ENCODE measurements around the gene ENOX1.

Gene ENOX1

GRCh38 chr13:43227721-43228120 is 559.1 kb downstream of the ENOX1 start:
- no peaks in the 10 kb centered on the region for H3K79me2 ChIP-seq (ENCODE audit: control insufficient read depth, insufficient read depth, low read length, unreplicated experiment)
- H3K27me3 ChIP-seq (ENCODE audit: insufficient read depth, low read length), result no peaks in the 10 kb centered on the region
- peaks cover 21% of the 10 kb centered on the region for H3K4me1 ChIP-seq (ENCODE audit: control insufficient read depth, insufficient read depth, low read length, unreplicated experiment)
- H3K36me3 ChIP-seq (ENCODE audit: insufficient read depth, low read length), result no peaks in the 10 kb centered on the region
- no peak overlapping the region for H2AFZ ChIP-seq (ENCODE audit: low read length, unreplicated experiment)
- no peak overlapping the region for H3K4me3 ChIP-seq (ENCODE audit: low read depth, low read length)
- H3K27ac ChIP-seq (ENCODE audit: low read depth, low read length), result no peak overlapping the region

- Histone ChIP-seq H2AFZ (ENCODE audit: low read length, unreplicated experiment) (no peak overlapping the region), H3K36me3 (ENCODE audit: insufficient read depth, low read length) (no peaks in the 10 kb centered on the region), H3K4me3 (ENCODE audit: low read depth, low read length) (no peak overlapping the region), H3K4me1 (ENCODE audit: control insufficient read depth, insufficient read depth, low read length, unreplicated experiment) (no peaks in the 10 kb centered on the region), H3K79me2 (ENCODE audit: control insufficient read depth, insufficient read depth, low read length, unreplicated experiment) (no peaks in the 10 kb centered on the region), H3K27ac (ENCODE audit: low read depth, low read length) (no peak overlapping the region), H3K27me3 (ENCODE audit: insufficient read depth, low read length) (no peaks in the 10 kb centered on the region)
Measured at GRCh38 chr13:43223216-43223615, 563.6 kb downstream of the ENOX1 start.

- no peak overlapping the region for H3K27ac ChIP-seq (ENCODE audit: low read depth, low read length)
- no peaks in the 10 kb centered on the region for H3K27me3 ChIP-seq (ENCODE audit: insufficient read depth, low read length)
- no peaks in the 10 kb centered on the region for H3K4me1 ChIP-seq (ENCODE audit: control insufficient read depth, insufficient read depth, low read length, unreplicated experiment)
- no peak overlapping the region for H3K4me3 ChIP-seq (ENCODE audit: low read depth, low read length)
- H2AFZ ChIP-seq (ENCODE audit: low read length, unreplicated experiment), result no peak overlapping the region
- H3K79me2 ChIP-seq (ENCODE audit: control insufficient read depth, insufficient read depth, low read length, unreplicated experiment), result no peaks in the 10 kb centered on the region
- H3K36me3 ChIP-seq (ENCODE audit: insufficient read depth, low read length), result no peaks in the 10 kb centered on the region
Measured at GRCh38 chr13:43222086-43222485, 564.7 kb downstream of the ENOX1 start.

- Histone ChIP-seq H3K27me3 (ENCODE audit: insufficient read depth, low read length) (no peaks in the 10 kb centered on the region), H3K36me3 (ENCODE audit: insufficient read depth, low read length) (no peaks in the 10 kb centered on the region), H3K79me2 (ENCODE audit: control insufficient read depth, insufficient read depth, low read length, unreplicated experiment) (no peaks in the 10 kb centered on the region), H3K4me1 (ENCODE audit: control insufficient read depth, insufficient read depth, low read length, unreplicated experiment) (no peaks in the 10 kb centered on the region), H2AFZ (ENCODE audit: low read length, unreplicated experiment) (no peak overlapping the region), H3K27ac (ENCODE audit: low read depth, low read length) (no peak overlapping the region), H3K4me3 (ENCODE audit: low read depth, low read length) (no peak overlapping the region)
Measured at GRCh38 chr13:43221611-43222010, 565.2 kb downstream of the ENOX1 start.

- Histone ChIP-seq H2AFZ (ENCODE audit: low read length, unreplicated experiment) (no peak overlapping the region), H3K4me1 (ENCODE audit: control insufficient read depth, insufficient read depth, low read length, unreplicated experiment) (no peaks in the 10 kb centered on the region), H3K27ac (ENCODE audit: low read depth, low read length) (no peak overlapping the region), H3K27me3 (ENCODE audit: insufficient read depth, low read length) (no peaks in the 10 kb centered on the region), H3K79me2 (ENCODE audit: control insufficient read depth, insufficient read depth, low read length, unreplicated experiment) (no peaks in the 10 kb centered on the region), H3K36me3 (ENCODE audit: insufficient read depth, low read length) (no peaks in the 10 kb centered on the region), H3K4me3 (ENCODE audit: low read depth, low read length) (no peak overlapping the region)
Measured at GRCh38 chr13:43220873-43221595, 565.7 kb downstream of the ENOX1 start.

- Histone ChIP-seq H3K4me3 (ENCODE audit: low read depth, low read length) (no peak overlapping the region), H3K79me2 (ENCODE audit: control insufficient read depth, insufficient read depth, low read length, unreplicated experiment) (no peaks in the 10 kb centered on the region)
Measured at GRCh38 chr13:43214124-43214523, 572.6 kb downstream of the ENOX1 start.

GRCh38 chr13:43206838-43207237 is 579.9 kb downstream of the ENOX1 start:
- Histone ChIP-seq H3K79me2 (ENCODE audit: control insufficient read depth, insufficient read depth, low read length, unreplicated experiment) (no peaks in the 10 kb centered on the region), H3K4me3 (ENCODE audit: low read depth, low read length) (no peak overlapping the region), H3K4me1 (ENCODE audit: control insufficient read depth, insufficient read depth, low read length, unreplicated experiment) (no peaks in the 10 kb centered on the region), H2AFZ (ENCODE audit: low read length, unreplicated experiment) (no peak overlapping the region), H3K27me3 (ENCODE audit: insufficient read depth, low read length) (no peaks in the 10 kb centered on the region), H3K27ac (ENCODE audit: low read depth, low read length) (no peak overlapping the region), H3K36me3 (ENCODE audit: insufficient read depth, low read length) (no peaks in the 10 kb centered on the region)

More at GRCh38 chr13:43214124-43214523, 572.6 kb downstream of the ENOX1 start:
- H3K4me1 ChIP-seq (ENCODE audit: control insufficient read depth, insufficient read depth, low read length, unreplicated experiment), result no peaks in the 10 kb centered on the region
- H3K27me3 ChIP-seq (ENCODE audit: insufficient read depth, low read length), result no peaks in the 10 kb centered on the region
- H3K36me3 ChIP-seq (ENCODE audit: insufficient read depth, low read length), result no peaks in the 10 kb centered on the region
- H3K27ac ChIP-seq (ENCODE audit: low read depth, low read length), result no peak overlapping the region
- H2AFZ ChIP-seq (ENCODE audit: low read length, unreplicated experiment), result no peak overlapping the region

GRCh38 chr13:43205416-43205815 is 581.4 kb downstream of the ENOX1 start:
- Histone ChIP-seq H3K27me3 (ENCODE audit: insufficient read depth, low read length) (no peaks in the 10 kb centered on the region), H2AFZ (ENCODE audit: low read length, unreplicated experiment) (no peak overlapping the region), H3K79me2 (ENCODE audit: control insufficient read depth, insufficient read depth, low read length, unreplicated experiment) (no peaks in the 10 kb centered on the region), H3K27ac (ENCODE audit: low read depth, low read length) (no peak overlapping the region), H3K36me3 (ENCODE audit: insufficient read depth, low read length) (no peaks in the 10 kb centered on the region), H3K4me1 (ENCODE audit: control insufficient read depth, insufficient read depth, low read length, unreplicated experiment) (no peaks in the 10 kb centered on the region), H3K4me3 (ENCODE audit: low read depth, low read length) (no peak overlapping the region)

GRCh38 chr13:43204591-43204990 is 582.2 kb downstream of the ENOX1 start:
- Histone ChIP-seq H3K27ac (ENCODE audit: low read depth, low read length) (no peak overlapping the region), H2AFZ (ENCODE audit: low read length, unreplicated experiment) (no peak overlapping the region), H3K4me3 (ENCODE audit: low read depth, low read length) (no peak overlapping the region), H3K27me3 (ENCODE audit: insufficient read depth, low read length) (no peaks in the 10 kb centered on the region), H3K4me1 (ENCODE audit: control insufficient read depth, insufficient read depth, low read length, unreplicated experiment) (no peaks in the 10 kb centered on the region), H3K36me3 (ENCODE audit: insufficient read depth, low read length) (no peaks in the 10 kb centered on the region), H3K79me2 (ENCODE audit: control insufficient read depth, insufficient read depth, low read length, unreplicated experiment) (no peaks in the 10 kb centered on the region)

- Histone ChIP-seq H3K79me2 (ENCODE audit: control insufficient read depth, insufficient read depth, low read length, unreplicated experiment) (no peaks in the 10 kb centered on the region), H3K4me3 (ENCODE audit: low read depth, low read length) (no peak overlapping the region), H3K27me3 (ENCODE audit: insufficient read depth, low read length) (no peaks in the 10 kb centered on the region), H3K36me3 (ENCODE audit: insufficient read depth, low read length) (no peaks in the 10 kb centered on the region), H2AFZ (ENCODE audit: low read length, unreplicated experiment) (no peak overlapping the region), H3K4me1 (ENCODE audit: control insufficient read depth, insufficient read depth, low read length, unreplicated experiment) (no peaks in the 10 kb centered on the region), H3K27ac (ENCODE audit: low read depth, low read length) (no peak overlapping the region)
Measured at GRCh38 chr13:43203781-43204180, 583.0 kb downstream of the ENOX1 start.

GRCh38 chr13:43200736-43201135 is 586.0 kb downstream of the ENOX1 start:
- Histone ChIP-seq H2AFZ (ENCODE audit: low read length, unreplicated experiment) (no peak overlapping the region), H3K4me1 (ENCODE audit: control insufficient read depth, insufficient read depth, low read length, unreplicated experiment) (peaks cover 7% of the 10 kb centered on the region), H3K79me2 (ENCODE audit: control insufficient read depth, insufficient read depth, low read length, unreplicated experiment) (no peaks in the 10 kb centered on the region), H3K27ac (ENCODE audit: low read depth, low read length) (no peak overlapping the region), H3K4me3 (ENCODE audit: low read depth, low read length) (no peak overlapping the region), H3K36me3 (ENCODE audit: insufficient read depth, low read length) (no peaks in the 10 kb centered on the region), H3K27me3 (ENCODE audit: insufficient read depth, low read length) (no peaks in the 10 kb centered on the region)

All from ACC112 (cell line).